GM19240 (cell line): ENCODE results near the gene ADIPOQ.
"Not testable (repeated sequence)": the region's sequence is repeated elsewhere in the genome, so short reads cannot be mapped to it uniquely, and the experiment has no call there.

Experiments
- DNase-seq: peaks from one replicate; pipeline ENCODE4 v3.0.0; 2011; ENCODE audit warnings: low spot score; ENCODE audit not compliant: insufficient read length

ADIPOQ gene

DNA sequence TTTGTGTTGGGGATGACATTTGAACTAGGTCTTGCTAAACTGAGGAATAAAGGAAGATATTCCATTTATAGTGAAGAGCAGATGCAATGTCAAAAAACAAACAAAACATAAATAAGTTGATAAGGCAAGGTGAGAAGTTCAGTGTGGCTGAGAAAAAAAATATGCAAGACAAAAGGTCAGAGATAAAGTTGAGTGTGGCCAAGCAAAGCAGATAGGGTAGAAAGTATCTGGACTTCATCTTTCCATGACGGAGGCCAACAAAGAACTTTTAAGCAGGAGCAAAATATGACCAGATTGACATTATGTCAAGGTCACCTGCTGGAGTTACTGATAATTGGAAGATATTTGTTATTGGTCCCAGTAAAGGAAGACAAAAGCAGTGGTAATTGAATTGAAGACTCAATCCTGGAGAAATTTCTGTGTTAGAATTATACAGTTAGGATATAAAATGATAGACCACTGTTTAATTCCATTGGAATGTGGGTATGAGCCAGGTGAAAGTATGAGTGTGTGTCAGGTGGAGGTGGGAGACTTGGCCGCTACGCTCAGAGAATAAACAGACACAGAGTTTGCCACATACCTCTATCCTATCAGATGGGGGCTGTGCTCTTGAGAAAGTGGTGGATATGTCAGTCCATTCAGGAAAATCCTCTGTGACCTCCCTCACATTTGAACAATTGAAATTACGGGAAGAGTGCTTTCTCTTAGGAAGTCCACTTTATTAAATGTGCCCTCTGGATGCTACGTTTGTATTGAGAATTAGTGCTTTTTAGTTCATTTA, 28.1 kb downstream of the ADIPOQ start:
- DNase-seq = no peak

DNA sequence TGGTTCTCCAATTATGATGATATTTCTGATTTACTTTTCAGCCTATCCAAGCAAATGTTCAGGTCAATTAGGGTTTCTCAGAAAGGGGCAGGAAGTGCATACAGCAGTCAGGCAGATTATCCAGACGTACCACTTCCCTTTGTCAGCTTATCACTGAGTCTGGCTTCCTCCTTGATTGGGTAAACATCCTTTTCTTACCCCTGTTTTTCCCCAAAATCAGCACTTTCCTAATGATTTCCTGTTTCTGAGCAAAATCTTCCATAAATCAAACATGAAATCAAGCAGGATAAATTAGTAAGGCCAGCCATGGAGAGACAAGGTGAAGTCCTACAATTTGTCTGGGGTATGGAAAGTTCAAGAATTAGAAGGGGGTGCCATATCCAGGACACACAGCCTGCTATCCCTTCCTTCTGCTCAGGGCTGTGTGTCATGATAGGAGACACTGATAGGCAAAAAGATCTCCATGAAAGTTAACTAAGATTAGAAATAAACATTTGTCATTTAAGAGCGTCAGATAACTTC, 29.0 kb downstream of the ADIPOQ start:
- no peak for DNase-seq

GRCh38 chr3:186873796-186874195, 31.3 kb downstream of the ADIPOQ start:
- DNase-seq = not testable (repeated sequence)

DNA sequence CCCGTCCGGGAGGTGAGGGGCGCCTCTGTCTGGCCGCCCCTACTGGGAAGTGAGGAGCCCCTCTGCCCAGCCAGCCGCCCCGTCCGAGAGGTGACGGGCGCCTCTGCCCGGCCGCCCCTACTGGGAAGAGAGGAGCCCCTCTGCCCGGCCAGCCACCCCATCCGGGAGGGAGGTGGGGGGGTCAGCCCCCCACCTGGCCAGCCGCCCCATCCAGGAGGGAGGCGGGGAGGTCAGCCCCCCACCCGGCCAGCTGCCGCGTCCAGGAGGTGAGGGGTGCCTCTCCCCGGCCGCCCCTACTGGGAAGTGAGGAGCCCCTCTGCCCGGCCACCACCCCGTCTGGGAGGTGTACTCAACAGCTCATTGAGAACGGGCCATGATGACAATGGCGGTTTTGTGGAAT, 31.7 kb downstream of the ADIPOQ start:
- not testable (repeated sequence) for DNase-seq

DNA sequence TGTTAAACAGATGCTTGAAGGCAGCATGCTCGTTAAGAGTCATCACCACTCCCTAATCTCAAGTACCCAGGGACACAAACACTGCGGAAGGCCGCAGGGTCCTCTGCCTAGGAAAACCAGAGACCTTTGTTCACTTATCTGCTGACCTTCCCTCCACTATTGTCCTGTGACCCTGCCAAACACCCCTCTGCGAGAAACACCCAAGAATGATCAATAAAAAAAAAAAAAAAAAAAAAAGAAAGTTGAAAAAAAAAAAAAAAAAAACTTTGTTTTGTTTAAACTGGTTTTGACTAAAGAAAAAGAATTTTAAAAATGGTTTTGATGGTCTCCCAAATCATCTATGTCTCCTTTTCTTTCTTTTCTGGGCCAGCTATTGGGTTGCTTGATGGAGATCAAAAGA, 32.3 kb downstream of the ADIPOQ start:
- DNase-seq = not testable (repeated sequence)

DNA sequence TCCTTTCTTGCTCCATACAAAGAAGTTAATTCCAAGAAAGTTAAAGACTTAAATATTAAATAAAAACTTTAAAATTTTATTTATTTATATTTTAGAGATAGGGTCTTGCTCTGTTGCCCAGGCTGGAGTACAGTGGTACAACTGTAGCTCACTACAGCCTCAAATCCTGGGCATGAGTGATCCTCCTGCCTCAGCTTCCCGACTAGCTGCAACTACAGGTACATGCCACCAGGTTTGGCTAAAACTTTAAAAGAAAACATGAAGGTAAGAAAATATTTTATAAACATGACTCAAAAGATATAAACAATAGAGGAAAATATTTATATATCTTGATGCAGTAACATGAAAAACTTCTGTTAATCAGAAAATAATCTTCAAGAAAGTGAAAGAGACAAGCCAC, 33.2 kb downstream of the ADIPOQ start:
- DNase-seq = no peak

DNA sequence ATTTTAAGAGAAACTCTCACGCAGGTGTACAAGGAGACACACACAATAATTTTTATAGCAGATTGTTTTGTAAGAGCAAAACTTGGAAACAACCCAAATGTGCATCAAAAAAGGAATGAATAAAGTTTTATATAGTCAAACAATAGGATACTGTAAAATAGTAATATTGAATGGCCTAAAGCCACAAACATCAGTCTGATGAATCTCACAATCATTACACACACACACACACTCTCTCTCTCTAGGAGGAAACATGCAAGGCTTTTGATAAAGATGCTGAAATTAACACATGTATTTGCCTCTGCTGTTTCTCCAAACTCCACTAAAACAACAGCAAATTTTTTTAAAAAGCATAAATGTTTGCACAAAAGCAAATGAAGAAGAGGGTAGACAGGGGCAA, 37.3 kb downstream of the ADIPOQ start:
- DNase-seq = no peak

GRCh38 chr3:186880406-186880805, 37.9 kb downstream of the ADIPOQ start:
- no peak for DNase-seq

DNA sequence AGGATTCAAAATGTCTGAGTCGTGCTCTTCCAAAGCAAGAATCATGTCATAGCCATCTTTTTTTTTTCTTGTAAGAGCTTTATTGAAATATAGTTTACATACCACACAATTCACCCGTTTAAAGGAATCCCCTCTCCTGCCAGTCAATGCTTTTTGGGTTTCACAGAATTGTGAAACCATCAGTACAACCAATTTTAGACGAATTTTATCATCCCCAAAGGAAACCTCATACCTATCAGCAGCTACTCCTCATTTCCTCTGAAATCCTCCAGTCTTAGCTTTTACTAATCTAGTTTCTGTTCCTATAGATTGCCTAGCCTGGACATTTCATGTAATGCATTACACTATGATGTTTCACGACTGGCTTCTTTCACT, 39.6 kb downstream of the ADIPOQ start:
- DNase-seq = no peak

GRCh38 chr3:186882881-186883685, 40.6 kb downstream of the ADIPOQ start:
- DNase-seq = no peak

- DNase-seq = no peak
Measured at GRCh38 chr3:186883686-186884058, 41.2 kb downstream of the ADIPOQ start.

GRCh38 chr3:186884868-186885267, 42.4 kb downstream of the ADIPOQ start:
- DNase-seq = not testable (repeated sequence)

GRCh38 chr3:186886202-186886981, 43.9 kb downstream of the ADIPOQ start:
- DNase-seq = no peak

DNA sequence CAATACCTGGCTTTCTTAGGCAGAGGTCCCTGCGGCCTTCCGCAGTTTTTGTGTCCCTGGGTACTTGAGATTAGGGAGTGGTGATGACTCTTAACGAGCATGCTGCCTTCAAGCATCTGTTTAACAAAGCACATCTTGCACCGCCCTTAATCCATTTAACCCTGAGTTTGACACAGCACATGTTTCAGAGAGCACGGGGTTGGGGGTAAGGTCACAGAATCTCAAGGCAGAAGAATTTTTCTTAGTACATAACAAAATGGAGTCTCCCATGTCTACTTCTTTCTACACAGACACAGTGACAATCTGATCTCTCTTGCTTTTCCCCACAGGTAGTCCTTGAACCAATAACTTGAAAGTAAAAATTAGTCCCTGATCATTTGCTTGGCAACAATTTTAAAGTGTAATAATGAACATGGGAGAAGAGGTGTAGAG, 45.0 kb downstream of the ADIPOQ start:
- not testable (repeated sequence) for DNase-seq

DNA sequence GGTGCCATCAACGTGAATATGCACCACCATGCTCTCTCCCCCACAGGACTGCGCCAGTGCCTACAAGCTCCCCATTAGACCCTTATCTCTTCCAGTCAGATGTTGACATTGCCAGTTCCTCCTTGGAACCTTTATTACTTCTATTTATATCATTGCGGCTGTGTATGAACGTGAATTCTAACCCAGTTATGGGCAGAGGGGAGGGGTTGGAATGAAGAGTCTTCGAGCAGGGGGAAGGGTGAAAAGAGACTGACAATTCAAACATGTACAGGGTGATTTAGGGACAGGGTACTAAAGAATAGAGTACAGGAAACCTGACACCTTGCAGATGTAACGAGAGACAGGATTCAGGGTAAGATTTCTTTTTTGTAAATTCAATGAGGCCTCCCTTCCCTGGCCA, 46.1 kb downstream of the ADIPOQ start:
- DNase-seq = no peak

GRCh38 chr3:186889698-186890097, 47.2 kb downstream of the ADIPOQ start:
- not testable (repeated sequence) for DNase-seq

GRCh38 chr3:186890911-186891310, 48.4 kb downstream of the ADIPOQ start:
- no peak for DNase-seq

- not testable (repeated sequence) for DNase-seq
Measured at GRCh38 chr3:186893071-186893470, 50.6 kb downstream of the ADIPOQ start.

- no peak for DNase-seq
Measured at GRCh38 chr3:186895406-186895805, 52.9 kb downstream of the ADIPOQ start.

DNA sequence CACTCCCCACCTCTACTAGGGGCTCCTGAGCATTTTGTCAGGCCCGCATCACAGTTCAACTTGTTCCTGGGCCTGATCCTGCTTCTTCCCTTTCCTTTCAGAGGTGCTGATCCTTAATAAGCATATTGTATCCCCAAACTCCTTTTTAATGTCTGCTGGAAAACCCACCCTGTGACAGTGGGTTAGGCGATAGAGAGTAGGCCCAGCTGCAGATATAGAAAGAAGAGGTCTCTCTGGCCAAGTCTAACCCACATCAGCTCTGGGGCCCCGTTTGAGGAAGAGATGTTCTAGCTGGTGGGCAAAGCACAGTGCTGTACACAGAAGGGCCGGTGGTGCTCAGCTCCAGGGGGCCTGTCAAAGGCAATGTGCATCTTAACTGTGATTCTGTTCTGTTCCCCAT, 53.5 kb downstream of the ADIPOQ start:
- DNase-seq = no peak

DNA sequence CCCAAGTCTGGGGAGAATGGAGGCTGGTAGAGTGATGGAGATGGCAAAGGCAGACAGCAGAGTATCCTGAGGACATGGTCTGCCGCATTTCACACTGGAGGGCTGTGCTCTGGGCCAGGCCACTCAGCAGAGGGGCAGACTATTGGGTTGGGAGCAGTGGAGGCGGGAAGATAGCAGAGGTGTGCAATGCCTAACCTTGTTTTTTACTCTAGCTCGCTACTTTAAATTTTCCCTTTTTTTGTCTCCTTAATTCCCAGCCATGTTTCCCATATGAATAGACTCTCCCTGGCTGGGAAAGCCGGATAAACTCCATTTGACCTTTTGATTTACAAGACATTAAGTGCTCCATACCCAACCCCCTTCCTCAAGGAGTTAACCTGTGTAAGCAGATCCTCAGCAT, 54.4 kb downstream of the ADIPOQ start:
- no peak for DNase-seq
